NCI-H2196 (cell line): ENCODE results near the gene GJC1.

ENCODE experiments used
- DNase-seq: peaks from one replicate; lab custom pipeline; 2025; ENCODE audit not compliant: unreplicated experiment; lab: John Stamatoyannopoulos, UW

The GJC1 gene

DNA sequence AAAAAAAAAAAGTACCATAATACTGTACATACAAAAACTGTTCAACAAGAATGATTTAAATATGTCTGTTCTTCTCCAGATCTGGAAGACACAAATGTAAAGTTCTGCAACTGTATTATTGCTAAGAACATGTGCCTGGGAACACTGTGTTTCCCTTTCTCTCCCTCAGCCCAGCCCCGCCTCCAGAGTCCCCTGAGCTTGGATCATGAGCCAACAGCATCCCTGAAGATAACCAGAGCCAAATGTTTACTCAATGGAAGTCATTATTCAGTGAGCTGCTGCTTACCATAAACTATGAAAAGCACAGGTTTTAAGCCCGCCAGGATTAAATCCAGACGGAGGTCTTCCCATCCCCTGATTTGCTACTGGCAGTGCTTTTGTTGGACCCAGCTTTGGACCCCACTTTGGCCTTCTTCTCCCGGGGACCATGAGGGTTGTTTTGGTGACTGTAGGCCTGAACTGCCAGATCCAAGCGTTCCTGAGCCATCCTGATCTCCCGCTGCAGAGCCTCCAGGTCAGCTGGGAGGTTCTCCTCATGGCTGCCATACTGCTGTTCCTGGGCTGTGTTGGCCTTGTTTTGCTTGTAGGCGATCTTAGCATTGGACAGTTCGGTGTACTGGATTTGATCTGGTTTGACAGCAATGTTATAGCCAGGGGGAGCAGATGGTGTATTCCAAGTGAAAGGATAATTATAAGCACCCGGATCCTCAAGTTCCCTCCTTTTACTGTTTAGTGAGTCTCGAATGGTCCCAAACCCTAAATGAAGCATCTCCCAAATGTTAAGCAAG is 25.6 kb downstream of the GJC1 start:
- DNase-seq = no peak

DNA sequence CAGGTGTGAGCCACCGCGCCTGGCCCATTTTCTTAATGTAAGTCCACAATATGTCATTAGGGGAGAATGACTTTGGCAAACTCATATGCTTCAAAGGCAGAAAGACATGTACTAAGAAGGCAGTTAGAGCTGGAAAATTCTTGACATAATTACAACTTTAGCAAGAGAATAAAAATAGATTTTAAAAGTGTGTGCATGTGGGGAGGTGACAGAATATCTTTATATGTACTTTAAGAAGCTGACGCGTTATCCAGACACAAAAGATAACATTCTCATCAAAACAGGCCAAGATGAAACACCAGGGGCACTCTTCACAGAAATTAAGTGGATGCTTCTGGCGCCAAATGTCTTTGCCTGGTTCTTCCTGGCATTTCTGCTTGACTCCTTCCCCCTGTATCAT is 28.2 kb downstream of the GJC1 start:
- no peak for DNase-seq

- DNase-seq = no peak
Measured at GRCh38 chr17:44798356-44798755, 31.7 kb downstream of the GJC1 start.

DNA sequence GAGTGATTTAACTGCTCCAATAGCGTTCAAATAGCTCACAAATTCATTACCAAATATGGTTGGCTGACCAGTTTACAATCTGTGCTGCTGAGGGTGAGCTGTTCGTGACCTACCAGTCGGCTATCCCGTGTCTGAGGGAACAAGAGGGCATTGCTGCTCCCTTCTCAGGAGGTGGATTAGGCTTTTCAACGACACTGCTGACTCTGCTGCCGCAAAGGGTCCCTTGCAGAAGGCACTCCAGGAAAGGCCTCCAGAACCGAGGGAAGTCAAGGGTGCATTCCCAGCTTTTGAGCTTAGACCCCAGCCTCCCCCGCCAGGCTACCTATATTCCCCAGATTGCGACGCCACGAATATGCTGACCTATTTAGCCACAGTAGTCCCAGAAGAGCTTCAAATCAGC is 32.3 kb downstream of the GJC1 start:
- no peak for DNase-seq

- DNase-seq = no peak
Measured at GRCh38 chr17:44796731-44797130, 33.4 kb downstream of the GJC1 start.

- no peak for DNase-seq
Measured at GRCh38 chr17:44795928-44796327, 34.2 kb downstream of the GJC1 start.

GRCh38 chr17:44795421-44795820 is 34.7 kb downstream of the GJC1 start:
- no peak for DNase-seq

DNA sequence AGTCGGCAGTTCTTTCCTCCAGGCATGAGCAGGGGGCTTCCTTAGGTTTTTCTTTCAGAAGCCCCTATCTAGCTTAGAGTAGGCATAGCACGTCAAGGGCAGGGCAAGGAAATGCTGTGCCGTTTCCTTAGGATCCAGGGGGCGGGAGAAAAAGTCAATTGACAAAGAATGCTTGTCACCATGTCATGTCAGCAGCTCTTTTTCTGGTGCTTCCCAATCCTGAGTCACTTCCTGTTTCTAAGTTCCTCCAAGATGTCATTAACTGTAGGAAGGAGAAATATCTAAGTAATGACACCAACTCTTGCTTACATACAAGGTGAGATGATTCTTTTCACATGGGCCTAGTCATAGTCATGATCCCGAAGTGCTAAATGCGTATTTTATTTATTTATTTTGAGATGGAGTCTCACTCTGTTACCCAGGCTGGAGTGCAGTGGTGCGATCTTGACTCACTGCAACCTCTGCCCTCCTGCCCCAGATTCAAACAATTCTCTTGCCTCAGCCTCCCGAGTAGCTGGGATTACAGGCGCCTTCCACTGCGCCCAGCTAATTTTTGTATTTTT is 35.2 kb downstream of the GJC1 start:
- DNase-seq = no peak

GRCh38 chr17:44793885-44794842 is 35.9 kb downstream of the GJC1 start:
- no peak for DNase-seq

GRCh38 chr17:44792276-44792675 is 37.8 kb downstream of the GJC1 start:
- no peak for DNase-seq

DNA sequence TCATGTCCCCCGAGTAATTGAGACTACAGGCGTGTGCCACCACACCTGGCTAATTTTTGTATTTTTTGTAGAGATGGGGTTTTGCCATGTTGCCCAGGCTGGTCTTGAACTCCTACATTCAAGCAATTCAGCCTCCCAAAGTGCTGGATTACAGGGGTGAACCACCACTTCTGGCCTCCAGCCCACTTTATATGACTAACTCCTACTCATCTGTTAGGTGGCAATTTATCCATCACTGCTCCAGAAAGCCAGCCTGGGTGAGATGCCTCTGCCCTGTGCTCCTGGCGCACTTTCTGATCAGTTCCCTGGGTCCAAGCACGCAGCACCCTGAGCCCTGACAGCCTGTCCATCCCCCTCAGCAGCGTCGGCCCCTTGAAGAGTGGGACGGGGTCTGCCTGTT is 41.9 kb downstream of the GJC1 start:
- DNase-seq = no peak

- DNase-seq = no peak
Measured at GRCh38 chr17:44787271-44787940, 42.7 kb downstream of the GJC1 start.

- DNase-seq = no peak
Measured at GRCh38 chr17:44786551-44787081, 43.5 kb downstream of the GJC1 start.

GRCh38 chr17:44785921-44786320 is 44.2 kb downstream of the GJC1 start:
- no peak for DNase-seq

DNA sequence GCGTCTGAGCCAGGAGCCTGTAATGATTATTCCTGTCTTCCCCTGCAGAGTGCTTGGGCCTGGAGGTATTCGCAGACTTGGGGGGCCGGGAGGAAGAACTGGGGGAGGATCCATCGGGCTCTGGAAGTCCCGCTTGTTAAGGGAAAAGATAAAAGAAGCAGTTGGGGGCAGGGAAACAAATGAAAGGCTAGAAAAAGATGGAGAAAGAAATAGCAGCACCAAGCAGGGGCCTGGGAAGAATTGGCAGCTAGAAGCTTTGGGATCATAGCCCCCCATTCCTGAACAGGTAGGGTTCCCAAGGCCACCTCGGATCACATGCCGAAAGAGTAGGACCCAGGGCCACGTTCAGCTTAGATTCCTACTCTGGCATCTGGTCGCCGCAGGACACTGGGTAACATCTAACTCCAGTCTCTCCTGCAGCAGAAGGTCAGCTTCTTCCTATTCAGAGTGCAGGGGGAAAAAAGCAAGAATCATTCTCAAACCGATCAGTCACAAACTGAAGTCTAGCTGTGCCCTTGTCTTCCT is 47.7 kb downstream of the GJC1 start:
- no peak for DNase-seq

DNA sequence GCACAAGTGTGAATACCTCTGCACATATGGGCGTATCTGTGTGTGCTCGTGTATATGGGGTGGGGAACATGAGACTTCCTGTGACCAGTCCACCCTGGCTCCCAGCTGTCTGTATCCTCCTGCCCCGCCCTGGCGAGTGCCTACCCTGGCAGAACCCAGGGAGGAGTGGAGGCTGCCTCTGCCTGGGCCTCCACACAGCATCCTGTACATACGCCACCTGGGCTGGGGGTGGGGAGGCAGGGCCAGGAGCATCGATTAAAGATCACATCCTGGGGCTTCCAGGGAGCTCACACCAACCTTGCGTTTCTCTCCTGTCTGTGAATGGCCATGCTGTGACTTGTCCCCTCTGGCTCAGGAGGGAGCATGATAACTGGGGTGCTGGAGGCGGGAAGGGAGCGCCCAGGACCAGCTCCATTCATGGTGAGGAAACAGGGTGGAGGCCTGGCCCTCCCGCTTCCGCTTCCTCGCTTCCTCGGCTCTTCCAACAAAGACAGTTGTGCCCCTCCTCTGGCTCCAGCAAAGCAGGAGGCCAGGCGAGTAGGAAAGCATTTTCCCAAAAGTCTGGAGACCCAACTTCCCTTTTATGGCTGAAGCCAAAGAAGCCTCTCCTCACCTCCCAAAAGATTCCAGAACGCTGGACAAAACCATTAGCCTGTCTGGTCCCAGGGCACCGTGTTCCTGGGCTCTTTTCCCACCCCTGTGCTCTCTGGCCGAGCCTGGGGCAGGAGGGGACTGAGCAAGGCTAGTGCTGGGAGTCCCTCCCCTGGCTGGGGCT is 48.3 kb downstream of the GJC1 start:
- DNase-seq = no peak

GRCh38 chr17:44780845-44781480 is 49.1 kb downstream of the GJC1 start:
- DNase-seq = no peak

GRCh38 chr17:44780161-44780560 is 49.9 kb downstream of the GJC1 start:
- DNase-seq = no peak

DNA sequence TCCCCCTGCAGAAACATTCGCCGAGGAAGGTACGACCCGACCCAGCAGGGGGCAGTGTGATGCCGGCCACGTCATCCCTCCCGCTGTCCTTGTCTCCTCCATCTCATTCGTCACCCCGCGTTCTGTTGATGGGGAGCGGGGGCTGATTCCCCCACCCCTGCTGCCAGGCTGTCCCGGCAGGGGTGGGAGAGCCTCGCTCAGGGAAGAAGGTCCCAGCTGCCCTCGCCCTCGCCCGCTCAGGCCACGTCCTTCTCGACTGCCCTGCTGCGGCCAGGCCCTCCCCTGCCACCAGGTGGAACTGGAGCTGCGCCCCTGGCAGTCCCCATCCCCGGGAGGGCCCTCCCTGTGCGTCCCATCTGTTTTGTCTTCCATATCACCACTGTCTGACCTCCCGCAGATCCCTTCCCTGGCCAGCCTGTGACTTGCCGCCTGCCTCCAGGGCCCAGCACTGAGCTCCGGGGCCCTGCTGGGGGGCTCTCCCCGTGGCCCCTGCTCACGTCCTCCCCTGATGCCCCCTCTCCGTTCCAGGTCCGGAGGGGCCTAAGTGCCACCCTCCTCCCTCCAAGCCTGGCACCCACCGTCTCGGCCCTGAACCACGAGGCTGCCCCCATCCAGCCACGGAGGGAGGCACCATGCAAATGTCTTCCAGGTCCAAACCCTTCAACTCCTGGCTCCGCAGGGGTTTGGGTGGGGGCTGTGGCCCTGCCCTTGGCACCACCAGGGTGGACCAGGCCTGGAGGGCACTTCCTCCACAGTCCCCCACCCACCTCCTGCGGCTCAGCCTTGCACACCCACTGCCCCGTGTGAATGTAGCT is 50.7 kb downstream of the GJC1 start:
- peak; percentile 84 for DNase-seq
